Adipocyte (in vitro differentiated cells): ENCODE results near the gene SLC4A11.

ENCODE experiments used
- DNase-seq: peaks from one replicate; pipeline ENCODE4 v3.0.0-alpha.2; 2015; ENCODE audit warnings: low read depth
- H3K27me3 ChIP-seq: replicated peaks from 2 replicates; pipeline ENCODE4 v1.7.0; 2013; ENCODE audit warnings: mild to moderate bottlenecking, low read length, moderate library complexity; ENCODE audit not compliant: control insufficient read depth, insufficient read depth
- H3K36me3 ChIP-seq: 2 replicates; pipeline ENCODE4 v1.7.0; 2013; ENCODE audit warnings: low read length, mild to moderate bottlenecking, moderate library complexity; ENCODE audit not compliant: control insufficient read depth, insufficient read depth, severe bottlenecking
- H3K4me1 ChIP-seq: 2 replicates; pipeline ENCODE4 v1.7.0; 2013; ENCODE audit warnings: mild to moderate bottlenecking, low read length, moderate library complexity; ENCODE audit not compliant: control insufficient read depth, insufficient read depth
- H3K4me3 ChIP-seq: 2 replicates; pipeline ENCODE4 v1.7.0; 2013; ENCODE audit warnings: mild to moderate bottlenecking, low read length, moderate library complexity
- H3K9ac ChIP-seq: 2 replicates; pipeline ENCODE4 v1.7.0; 2013; ENCODE audit warnings: mild to moderate bottlenecking, low read length, moderate library complexity
- H3K9me3 ChIP-seq: 2 replicates; pipeline ENCODE4 v1.7.0; 2013; ENCODE audit warnings: mild to moderate bottlenecking, low read length, moderate library complexity; ENCODE audit not compliant: control insufficient read depth

SLC4A11 gene

GRCh38 chr20:3239026-3239866 lies at the start of gene SLC4A11:
TSS of gene SLC4A11 (minus strand) at chr20:3239190. CDS start at chr20:3239137, 53 bp downstream.
- Histone ChIP-seq H3K36me3 (no peaks in the 10 kb centered on the region), H3K9me3 (no peaks in the 10 kb centered on the region), H3K4me3 (peak within 1 kb of the TSS; percentile 81), H3K9ac (peak within 1 kb of the TSS; percentile 69), H3K27me3 (peaks cover 29% of the 10 kb centered on the region), H3K4me1 (peaks cover 9% of the 10 kb centered on the region)
- DNase-seq, result peak; percentile 86

- Histone ChIP-seq H3K4me3 (no peak overlapping the region), H3K27me3 (no peaks in the 10 kb centered on the region), H3K9ac (no peak overlapping the region), H3K36me3 (peaks cover 72% of the 10 kb centered on the region), H3K4me1 (no peaks in the 10 kb centered on the region), H3K9me3 (no peaks in the 10 kb centered on the region)
- DNase-seq, result no peak
These were observed 44.3 kb upstream of the SLC4A11 start for GRCh38 chr20:3283222-3283820.

GRCh38 chr20:3282271-3283221 lies 43.6 kb upstream of the SLC4A11 start:
- Histone ChIP-seq H3K27me3 (no peaks in the 10 kb centered on the region), H3K4me1 (no peaks in the 10 kb centered on the region), H3K9ac (no peak overlapping the region), H3K4me3 (no peak overlapping the region), H3K36me3 (peaks cover 72% of the 10 kb centered on the region), H3K9me3 (no peaks in the 10 kb centered on the region)
- DNase-seq, result no peak

- H3K4me3 ChIP-seq, result no peak overlapping the region
- DNase-seq, result no peak
These were observed 42.4 kb upstream of the SLC4A11 start for GRCh38 chr20:3281437-3281836.

GRCh38 chr20:3279761-3280160 lies 40.8 kb upstream of the SLC4A11 start:
- peaks cover 66% of the 10 kb centered on the region for H3K36me3 ChIP-seq
- no peaks in the 10 kb centered on the region for H3K9me3 ChIP-seq
- H3K9ac ChIP-seq, result no peak overlapping the region
- H3K4me3 ChIP-seq, result no peak overlapping the region
- DNase-seq, result no peak
- H3K4me1 ChIP-seq, result peaks cover 18% of the 10 kb centered on the region
- H3K27me3 ChIP-seq, result no peaks in the 10 kb centered on the region

More at GRCh38 chr20:3281437-3281836, 42.4 kb upstream of the SLC4A11 start:
- no peaks in the 10 kb centered on the region for H3K27me3 ChIP-seq
- H3K36me3 ChIP-seq, result peaks cover 65% of the 10 kb centered on the region
- no peaks in the 10 kb centered on the region for H3K9me3 ChIP-seq
- H3K9ac ChIP-seq, result no peak overlapping the region
- H3K4me1 ChIP-seq, result peaks cover 5% of the 10 kb centered on the region

GRCh38 chr20:3277686-3278465 lies 38.9 kb upstream of the SLC4A11 start:
- Histone ChIP-seq H3K4me3 (no peak overlapping the region), H3K36me3 (peaks cover 65% of the 10 kb centered on the region), H3K27me3 (no peaks in the 10 kb centered on the region), H3K4me1 (peaks cover 18% of the 10 kb centered on the region), H3K9me3 (no peaks in the 10 kb centered on the region), H3K9ac (no peak overlapping the region)
- no peak for DNase-seq

GRCh38 chr20:3276680-3277015 lies 37.7 kb upstream of the SLC4A11 start:
- peak; percentile 24 for DNase-seq
- Histone ChIP-seq H3K27me3 (no peaks in the 10 kb centered on the region), H3K9me3 (no peaks in the 10 kb centered on the region), H3K36me3 (peaks cover 56% of the 10 kb centered on the region), H3K4me1 (peaks cover 18% of the 10 kb centered on the region), H3K4me3 (no peak overlapping the region), H3K9ac (no peak overlapping the region)

- no peaks in the 10 kb centered on the region for H3K27me3 ChIP-seq
- H3K4me3 ChIP-seq, result no peak overlapping the region
- peak; percentile 16 for DNase-seq
- H3K9ac ChIP-seq, result peak overlapping the region; percentile 20
- no peaks in the 10 kb centered on the region for H3K9me3 ChIP-seq
- H3K36me3 ChIP-seq, result peaks cover 50% of the 10 kb centered on the region
- peaks cover 18% of the 10 kb centered on the region for H3K4me1 ChIP-seq
These were observed 37.1 kb upstream of the SLC4A11 start for GRCh38 chr20:3275966-3276679.

GRCh38 chr20:3275064-3275935 lies 36.3 kb upstream of the SLC4A11 start:
- Histone ChIP-seq H3K27me3 (no peaks in the 10 kb centered on the region), H3K9me3 (no peaks in the 10 kb centered on the region), H3K9ac (peak overlapping the region; percentile 20), H3K36me3 (peaks cover 48% of the 10 kb centered on the region), H3K4me1 (peaks cover 18% of the 10 kb centered on the region), H3K4me3 (no peak overlapping the region)
- no peak for DNase-seq
